ENCODE data around the gene CCDC187. TPM values are rescaled to one million over a fixed set of nuclear protein-coding genes. Genes with fewer than 3 reads are reported as not detected.

Gene CCDC187
- total RNA-seq, 4 donors from 2014 or later, result 0.27 to 5.1 (median 2.2) TPM

- intact Hi-C loops (cut with DNase I; ENCODE audit: low total_unique reads), result no loop called here
- no peak for TF ChIP-seq CTCF (IDR thresholded peaks at IDR 0.05)
- Histone ChIP-seq H3K27ac (no peak overlapping the region), H3K36me3 (no peaks in the 10 kb centered on the region), H3K4me3 (no peak overlapping the region), H3K27me3 (no peaks in the 10 kb centered on the region), H3K9me3 (no peaks in the 10 kb centered on the region), H3K4me1 (no peaks in the 10 kb centered on the region)
- no peak for DNase-seq
These were observed 49.3 kb downstream of the CCDC187 start for GRCh38 chr9:136254381-136255165.

DNA sequence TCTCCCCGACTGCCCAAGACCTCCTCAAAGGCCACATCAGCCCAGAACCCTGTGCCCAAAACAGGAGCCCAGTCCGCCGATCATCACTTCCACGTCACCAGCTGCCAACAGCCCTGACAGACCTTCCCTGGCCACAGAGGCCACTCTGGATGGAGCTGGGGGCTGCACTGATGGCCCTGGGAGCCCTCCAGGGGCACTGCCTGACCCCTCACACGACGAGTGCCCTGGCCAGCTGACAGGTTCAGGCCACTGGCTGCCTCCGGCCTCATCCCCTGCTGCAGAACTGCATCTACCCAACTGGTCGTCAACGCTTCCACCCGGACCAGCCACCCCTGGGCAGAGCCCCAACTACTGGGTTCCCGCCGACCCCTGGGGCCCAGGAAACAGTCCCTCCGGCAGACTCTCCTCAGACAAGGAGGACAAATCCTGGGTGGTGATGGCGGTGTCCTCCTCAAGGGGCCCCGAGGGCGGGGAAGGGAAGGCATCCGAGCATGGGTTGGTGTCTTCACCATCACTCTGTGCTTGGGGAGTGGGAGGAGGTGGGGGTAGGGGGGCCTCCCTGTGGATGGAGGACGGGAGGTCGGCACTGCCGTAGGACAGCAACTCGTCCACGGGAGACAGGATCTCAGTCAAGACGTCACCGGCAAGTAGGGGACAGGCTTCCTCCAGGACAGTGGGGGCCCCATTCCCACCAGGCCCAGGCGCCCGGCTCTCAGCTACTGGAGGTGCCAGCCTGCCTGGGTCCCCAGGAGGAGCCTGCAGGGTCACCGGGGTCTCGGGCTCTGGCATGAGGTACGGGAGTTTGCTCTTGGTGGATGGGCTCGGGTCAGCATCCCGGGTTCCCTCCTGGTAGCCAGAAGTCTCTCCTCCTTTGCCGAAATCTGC is 50.4 kb downstream of the CCDC187 start:
- H3K27ac ChIP-seq, result no peak overlapping the region
- H3K9me3 ChIP-seq, result no peaks in the 10 kb centered on the region
- no peaks in the 10 kb centered on the region for H3K36me3 ChIP-seq
- intact Hi-C loops (cut with DNase I; ENCODE audit: low total_unique reads), result no loop called here
- H3K4me3 ChIP-seq, result no peak overlapping the region
- no peaks in the 10 kb centered on the region for H3K27me3 ChIP-seq
- no peaks in the 10 kb centered on the region for H3K4me1 ChIP-seq
- no peak for DNase-seq
- TF ChIP-seq CTCF (IDR thresholded peaks at IDR 0.05), result no peak
- no peak for TF ChIP-seq POLR2A (IDR thresholded peaks at IDR 0.05)

- intact Hi-C loops (cut with DNase I; ENCODE audit: low total_unique reads), result no loop called here
- H3K27me3 ChIP-seq, result no peaks in the 10 kb centered on the region
- no peaks in the 10 kb centered on the region for H3K9me3 ChIP-seq
These were observed 51.0 kb downstream of the CCDC187 start for GRCh38 chr9:136252846-136253245.

GRCh38 chr9:136252281-136252680 is 51.6 kb downstream of the CCDC187 start:
- no peaks in the 10 kb centered on the region for H3K9me3 ChIP-seq
- no peak overlapping the region for H3K27ac ChIP-seq
- no peak overlapping the region for H3K4me3 ChIP-seq
- H3K27me3 ChIP-seq, result no peaks in the 10 kb centered on the region
- intact Hi-C loops (cut with DNase I; ENCODE audit: low total_unique reads), result no loop called here
- no peak for TF ChIP-seq CTCF (IDR thresholded peaks at IDR 0.05)
- DNase-seq, result no peak
- no peaks in the 10 kb centered on the region for H3K4me1 ChIP-seq
- H3K36me3 ChIP-seq, result no peaks in the 10 kb centered on the region

More at GRCh38 chr9:136252846-136253245, 51.0 kb downstream of the CCDC187 start:
- H3K4me3 ChIP-seq, result no peak overlapping the region
- no peak for TF ChIP-seq POLR2A (IDR thresholded peaks at IDR 0.05)
- no peak for TF ChIP-seq CTCF (IDR thresholded peaks at IDR 0.05)
- H3K36me3 ChIP-seq, result no peaks in the 10 kb centered on the region
- no peaks in the 10 kb centered on the region for H3K4me1 ChIP-seq
- H3K27ac ChIP-seq, result no peak overlapping the region
- no peak for DNase-seq

Measured in uterus (tissue), 4 donors.